HG02571 (cell line): ENCODE results near the gene KRTAP10-10.
"Not testable (repeated sequence)": the region's sequence is repeated elsewhere in the genome, so short reads cannot be mapped to it uniquely, and the experiment has no call there.

Experiments used
- ATAC-seq: cut with Tn5 transposase; IDR thresholded peaks from one replicate; pipeline ENCODE4 v1.9.1; 2021; ENCODE audit warnings: mild to moderate bottlenecking, moderate library complexity; ENCODE audit not compliant: unreplicated experiment

Gene KRTAP10-10

GRCh38 chr21:44637018-44637850 lies at the start of gene KRTAP10-10:
TSS of gene KRTAP10-10 (plus strand) at chr21:44637356. CDS start at chr21:44637418, 62 bp downstream.
- ATAC-seq, result no peak

- ATAC-seq, result no peak
Observed at GRCh38 chr21:44589094-44589493, 48.1 kb upstream of the KRTAP10-10 start.

GRCh38 chr21:44589586-44590305 lies 47.4 kb upstream of the KRTAP10-10 start:
- ATAC-seq, result no peak

- ATAC-seq, result no peak
Observed at GRCh38 chr21:44590311-44590721, 46.8 kb upstream of the KRTAP10-10 start.

GRCh38 chr21:44590897-44591800 lies 46.0 kb upstream of the KRTAP10-10 start:
- ATAC-seq, result not testable (repeated sequence)

GRCh38 chr21:44591801-44592130 lies 45.4 kb upstream of the KRTAP10-10 start:
- not testable (repeated sequence) for ATAC-seq

GRCh38 chr21:44592446-44593311 lies 44.5 kb upstream of the KRTAP10-10 start, which contains the start of gene KRTAP10-6:
TSS of gene KRTAP10-6 (minus strand) at chr21:44592505. CDS start at chr21:44592484, 21 bp downstream.
- no peak for ATAC-seq

GRCh38 chr21:44593598-44594405 lies 43.4 kb upstream of the KRTAP10-10 start:
- no peak for ATAC-seq

GRCh38 chr21:44594406-44594916 lies 42.7 kb upstream of the KRTAP10-10 start:
- ATAC-seq, result no peak

- no peak for ATAC-seq
Observed at GRCh38 chr21:44595524-44595923, 41.6 kb upstream of the KRTAP10-10 start.

- ATAC-seq, result no peak
Observed at GRCh38 chr21:44596068-44596725, 41.0 kb upstream of the KRTAP10-10 start.

- ATAC-seq, result no peak
Observed at GRCh38 chr21:44598061-44598460, 39.1 kb upstream of the KRTAP10-10 start.

GRCh38 chr21:44599264-44600029 lies 37.7 kb upstream of the KRTAP10-10 start:
- no peak for ATAC-seq

- not testable (repeated sequence) for ATAC-seq
Observed at GRCh38 chr21:44600118-44600978, 36.8 kb upstream of the KRTAP10-10 start, which contains the start of gene KRTAP10-7. TSS of gene KRTAP10-7 (plus strand) at chr21:44600597. CDS start at chr21:44600622, 25 bp downstream.

- ATAC-seq, result not testable (repeated sequence)
Observed at GRCh38 chr21:44601091-44601490, 36.1 kb upstream of the KRTAP10-10 start.

GRCh38 chr21:44601596-44602462 lies 35.3 kb upstream of the KRTAP10-10 start:
- no peak for ATAC-seq
